HG03159 (cell line): ENCODE data around the gene MLF2.

ENCODE experiments used
- ATAC-seq: cut with Tn5 transposase; IDR thresholded peaks from one replicate; pipeline ENCODE4 v1.9.1; 2021; ENCODE audit warnings: mild to moderate bottlenecking, moderate library complexity; ENCODE audit not compliant: unreplicated experiment

MLF2 gene, protein sequence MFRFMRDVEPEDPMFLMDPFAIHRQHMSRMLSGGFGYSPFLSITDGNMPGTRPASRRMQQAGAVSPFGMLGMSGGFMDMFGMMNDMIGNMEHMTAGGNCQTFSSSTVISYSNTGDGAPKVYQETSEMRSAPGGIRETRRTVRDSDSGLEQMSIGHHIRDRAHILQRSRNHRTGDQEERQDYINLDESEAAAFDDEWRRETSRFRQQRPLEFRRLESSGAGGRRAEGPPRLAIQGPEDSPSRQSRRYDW

DNA sequence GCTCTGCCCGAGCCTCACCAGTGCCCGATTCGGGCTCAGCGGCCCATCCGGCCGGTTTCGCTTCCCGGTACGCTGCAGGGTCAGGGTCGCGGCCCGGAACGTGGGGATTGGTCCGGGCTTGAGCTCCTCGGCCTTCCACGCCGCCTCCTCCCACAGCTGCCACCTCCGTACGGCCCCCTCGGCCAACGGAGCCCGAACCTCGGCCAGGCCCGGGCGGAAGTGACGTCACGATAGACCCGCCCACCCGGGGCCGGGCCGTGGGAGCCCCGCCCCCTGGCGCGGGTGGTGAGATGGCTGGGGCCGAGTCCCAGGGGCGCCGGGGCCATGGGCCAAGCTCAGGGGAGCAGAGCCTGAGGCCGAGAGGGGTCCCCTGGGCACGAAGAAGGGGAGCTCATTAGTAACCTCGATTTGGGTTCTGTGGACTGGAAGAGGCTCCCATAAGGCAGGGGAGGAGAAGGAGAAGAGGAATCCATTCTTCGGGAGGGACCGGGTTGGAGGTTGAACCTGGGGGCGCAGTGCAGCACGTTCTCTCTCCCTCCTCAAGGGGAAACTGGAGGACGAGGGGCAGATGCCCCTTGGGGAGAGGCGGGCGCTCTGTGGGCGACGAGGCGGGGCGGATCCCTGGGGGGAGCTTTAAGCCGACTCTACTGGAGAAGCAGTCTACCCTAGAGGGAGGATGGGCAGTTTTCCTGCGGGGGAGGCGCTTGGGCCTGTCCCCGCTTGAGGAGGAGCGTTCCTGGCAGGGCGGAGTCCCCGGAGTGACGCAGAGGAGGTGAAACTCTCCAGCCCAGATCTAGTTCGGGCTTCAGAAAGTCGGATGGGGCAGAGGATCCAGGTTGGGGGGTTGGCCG is at the start of gene MLF2:
TSS of gene MLF2 (minus strand) at position 221 of the 851 bp plus-strand sequence. CDS start 807 bp downstream, outside the sequence.
- ATAC-seq: peak; percentile 91

DNA sequence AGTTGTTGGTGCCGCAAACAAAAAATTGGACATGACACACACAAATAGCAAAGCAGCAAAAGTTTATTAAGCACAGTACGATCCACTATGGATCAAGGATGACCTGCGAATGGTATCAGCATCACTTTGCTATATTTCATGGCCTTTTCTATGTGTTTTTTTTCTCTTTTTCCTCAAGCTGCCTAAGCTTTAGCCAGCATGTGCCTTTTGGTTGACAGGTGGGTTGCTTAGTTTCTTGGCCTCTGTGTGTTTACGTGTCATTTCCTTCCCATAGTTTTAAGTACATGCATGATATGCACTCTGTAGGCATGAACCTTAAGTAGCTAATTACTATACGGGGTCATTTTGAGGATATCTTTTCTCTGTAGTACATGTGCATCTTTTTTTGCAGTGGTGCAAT is 46.2 kb upstream of the MLF2 start:
- ATAC-seq: no peak

GRCh38 chr12:6796576-6796975 is 43.6 kb upstream of the MLF2 start:
- no peak for ATAC-seq

- ATAC-seq: no peak
Measured at GRCh38 chr12:6795088-6795487, 42.1 kb upstream of the MLF2 start.

DNA sequence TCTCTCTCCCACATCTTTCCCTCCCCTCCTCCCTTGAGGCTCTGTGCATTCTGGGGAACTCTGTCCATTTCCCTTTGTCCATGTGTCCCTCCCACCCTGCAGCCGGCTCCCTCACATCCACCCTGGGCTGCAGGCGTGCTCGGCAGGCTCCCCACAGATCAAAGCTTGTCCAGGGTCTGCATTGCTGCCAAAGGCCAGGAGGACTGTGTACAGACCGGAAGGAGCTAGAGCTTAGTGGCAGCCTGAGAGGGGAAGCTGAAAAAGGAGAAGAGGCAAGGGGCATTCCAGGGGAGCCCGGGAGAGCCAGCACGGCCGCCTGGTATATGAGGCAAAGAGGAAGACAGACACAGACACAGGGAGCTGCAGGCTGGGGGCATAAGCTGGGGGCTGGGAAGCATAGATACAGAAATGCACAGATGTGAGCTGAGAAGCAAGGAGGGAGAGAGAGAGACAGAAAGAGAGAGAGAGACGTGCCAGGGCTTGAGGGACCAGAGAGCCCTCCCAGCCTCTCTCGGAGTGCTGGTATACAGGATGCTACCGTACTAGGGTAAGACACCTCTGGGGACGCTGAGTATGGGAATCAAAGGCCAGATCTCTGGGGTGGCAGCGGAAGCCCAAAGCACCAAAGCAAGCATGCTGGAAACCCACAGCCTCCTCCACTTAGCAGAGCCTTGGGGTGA is 39.7 kb upstream of the MLF2 start:
- ATAC-seq: no peak

- ATAC-seq: no peak
Measured at GRCh38 chr12:6791931-6792520, 39.1 kb upstream of the MLF2 start.

DNA sequence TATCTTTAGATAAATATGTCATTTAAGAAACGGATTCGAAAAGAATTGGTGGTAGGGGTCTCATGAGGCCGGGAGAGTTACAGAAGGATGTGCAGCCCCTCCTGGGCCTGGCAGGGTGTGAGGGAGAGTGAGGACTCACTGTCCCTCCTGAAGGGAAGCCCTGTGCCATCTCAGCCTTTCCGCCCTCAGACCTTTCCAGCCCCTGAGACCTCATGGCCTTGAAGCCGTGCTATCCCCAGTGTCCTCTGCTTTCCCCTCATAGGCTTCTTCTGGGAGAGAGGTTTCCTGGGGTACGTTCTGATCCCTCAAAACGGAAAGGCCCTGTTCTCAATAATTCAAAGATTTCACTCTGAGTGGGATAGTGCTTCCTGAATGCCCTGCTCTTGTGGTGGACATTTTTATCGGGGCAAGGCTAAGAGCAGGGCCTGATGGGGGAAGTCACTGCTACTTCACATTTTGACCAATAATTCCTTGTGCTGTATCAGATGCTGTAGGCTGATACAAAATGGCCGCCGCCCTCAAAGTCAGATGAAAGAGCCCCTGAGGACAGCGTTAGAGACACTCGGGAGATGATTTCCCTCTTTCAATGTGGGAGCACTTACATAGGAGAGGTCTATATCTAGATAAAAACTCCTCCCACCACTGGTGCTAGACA is 37.7 kb upstream of the MLF2 start:
- ATAC-seq: no peak

- no peak for ATAC-seq
Measured at GRCh38 chr12:6788972-6789924, 36.3 kb upstream of the MLF2 start, which contains the start of gene CD4. Gene CD4, plus strand, starts transcription at chr12:6789528. Its CDS starts 10,611 bp downstream, at chr12:6800139.

- no peak for ATAC-seq
Measured at GRCh38 chr12:6787309-6787708, 34.4 kb upstream of the MLF2 start.

DNA sequence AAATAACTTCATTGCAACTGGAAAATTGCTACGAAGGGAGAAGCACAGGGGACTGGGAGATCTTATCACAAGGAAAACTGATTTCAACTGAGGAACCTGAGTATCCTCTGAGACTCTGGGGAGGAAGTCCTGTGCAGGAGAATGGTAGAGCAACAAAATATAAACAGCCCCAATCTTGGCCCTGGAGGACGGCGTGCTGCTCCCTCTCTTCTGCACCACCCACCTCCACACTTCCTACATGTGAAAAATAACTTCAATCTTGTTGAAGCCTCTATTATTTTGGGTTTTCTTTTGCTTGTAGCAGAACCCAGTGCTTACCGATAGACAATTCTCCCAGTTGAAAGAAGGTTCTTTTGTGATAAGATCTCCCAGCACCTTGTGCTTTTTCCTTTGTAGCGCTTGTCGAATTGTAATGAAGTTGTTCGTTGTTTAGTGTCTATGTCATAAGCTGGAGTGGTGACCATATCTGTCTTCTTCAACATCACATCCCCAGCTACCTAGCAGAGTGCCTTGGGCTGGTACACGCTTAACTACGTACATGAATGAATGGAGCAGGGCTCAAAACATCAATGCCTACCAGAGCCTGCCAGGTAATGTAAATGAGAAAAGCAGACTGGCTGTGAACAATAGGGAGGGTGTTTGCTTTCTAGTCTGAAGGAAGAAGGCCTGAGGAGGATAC is 33.6 kb upstream of the MLF2 start:
- ATAC-seq: no peak

DNA sequence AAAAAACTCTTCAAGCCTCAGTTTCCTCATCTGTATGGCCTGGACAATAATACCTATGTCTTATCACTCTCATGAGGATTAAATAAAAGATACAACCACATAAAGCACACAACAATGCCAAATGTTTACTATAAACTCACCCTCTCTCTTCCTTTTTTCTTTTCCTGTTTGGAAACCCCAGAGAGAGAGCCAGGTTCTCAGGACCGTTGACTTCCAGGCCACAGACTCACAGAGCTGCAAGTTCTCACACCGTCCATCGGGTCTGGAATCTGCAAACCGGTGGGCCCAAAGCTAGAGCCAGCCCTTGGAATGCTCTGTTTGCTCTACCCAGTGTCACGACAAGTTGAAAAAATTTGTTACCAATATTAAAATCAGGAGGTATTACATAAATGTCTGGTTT is 31.8 kb upstream of the MLF2 start:
- no peak for ATAC-seq

- ATAC-seq: no peak
Measured at GRCh38 chr12:6784296-6784695, 31.4 kb upstream of the MLF2 start.

- no peak for ATAC-seq
Measured at GRCh38 chr12:6783828-6784227, 30.9 kb upstream of the MLF2 start.

DNA sequence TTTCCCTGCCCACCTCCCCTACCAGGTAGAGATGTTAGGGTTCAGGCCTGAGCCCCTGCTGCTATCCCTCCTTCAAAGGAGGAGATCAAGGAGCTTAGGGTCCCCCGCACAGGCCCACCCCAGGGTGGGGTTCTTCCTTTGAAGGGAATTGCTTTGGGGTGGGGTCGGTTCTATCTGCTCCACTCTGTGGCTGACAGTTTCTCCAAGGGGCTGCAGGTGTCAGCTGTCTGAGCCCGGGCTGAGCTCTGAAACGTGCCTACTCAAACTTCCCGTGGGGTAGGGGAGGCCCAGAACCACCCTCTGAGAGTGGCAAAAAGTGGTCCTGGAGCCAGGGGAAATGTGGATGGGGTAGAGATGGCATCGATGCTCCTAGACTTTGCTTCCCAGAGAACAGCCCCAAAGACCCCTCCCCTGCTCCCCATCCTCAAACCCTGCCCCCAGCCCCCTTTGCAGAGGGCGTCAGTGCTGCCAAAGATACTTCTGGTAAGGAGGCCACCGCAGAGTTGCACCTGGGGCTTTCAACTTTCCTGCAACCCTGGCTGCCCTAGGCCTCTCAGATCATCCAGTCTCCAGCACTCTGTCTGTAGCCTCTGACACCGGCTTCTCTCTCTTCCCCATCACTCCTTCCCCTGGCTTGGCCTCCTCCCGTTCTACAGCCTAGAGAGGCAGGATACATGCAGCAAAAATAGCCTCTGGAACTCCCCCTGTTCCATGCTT is 30.1 kb upstream of the MLF2 start:
- no peak for ATAC-seq

DNA sequence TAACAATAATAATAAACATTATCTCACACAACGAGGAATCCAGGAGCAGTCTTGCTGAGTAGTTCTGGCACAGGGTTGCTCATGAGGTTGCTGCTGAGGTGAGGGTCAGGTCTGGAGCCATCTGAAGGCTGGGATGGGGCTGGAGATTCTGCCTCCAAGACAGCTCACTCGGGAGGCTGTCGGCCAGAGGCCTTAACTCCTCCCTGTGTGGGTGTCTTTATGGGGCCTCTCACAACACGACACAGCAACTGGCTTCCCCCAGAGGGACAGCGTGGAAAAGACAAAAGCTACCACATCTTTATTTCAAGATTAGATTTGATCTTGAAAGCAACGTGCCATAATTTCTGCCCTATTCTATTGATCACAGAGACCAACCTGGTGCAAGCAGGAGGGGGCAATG is 29.2 kb upstream of the MLF2 start:
- no peak for ATAC-seq

- ATAC-seq: no peak
Measured at GRCh38 chr12:6780573-6780972, 27.6 kb upstream of the MLF2 start.

DNA sequence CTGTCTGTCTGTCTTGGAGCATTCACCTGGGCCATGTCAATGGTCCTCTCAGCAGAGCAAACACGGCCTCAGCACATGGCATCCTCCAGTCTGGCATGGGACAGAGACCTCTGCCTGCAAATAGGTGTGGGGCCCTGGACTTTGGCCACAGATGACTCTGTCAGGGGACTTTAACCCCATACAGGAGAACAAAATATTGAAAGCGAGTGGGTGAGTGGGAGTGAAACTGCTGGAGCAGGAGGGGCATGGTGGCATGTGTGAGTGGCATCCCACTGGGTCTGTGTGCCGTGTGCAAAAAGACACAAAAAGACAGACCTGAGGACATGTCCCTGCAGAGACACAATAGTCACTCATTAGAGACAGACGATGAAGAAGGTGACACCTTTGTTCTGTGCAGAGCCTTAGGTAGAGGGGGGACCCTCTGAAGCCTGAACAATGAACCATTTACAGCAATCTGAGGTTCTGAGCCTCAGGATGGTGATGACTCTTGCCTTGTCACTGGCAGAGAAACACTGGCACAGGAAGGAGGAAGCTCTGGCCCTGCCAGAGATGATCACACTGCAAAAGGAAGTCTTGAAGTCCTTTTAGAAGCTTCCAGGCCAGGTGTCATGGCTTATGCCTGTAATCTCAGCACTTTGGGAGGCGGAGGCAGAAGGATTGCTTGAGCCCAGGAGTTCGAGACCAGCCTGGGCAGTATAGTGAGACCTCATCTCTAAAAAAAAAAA is 26.9 kb upstream of the MLF2 start:
- ATAC-seq: no peak
